HG02973 (cell line): ENCODE results near the gene RND2.

ENCODE experiments used
- ATAC-seq: cut with Tn5 transposase; IDR thresholded peaks from one replicate; pipeline ENCODE4 v1.9.1; 2021; ENCODE audit warnings: moderate library complexity; ENCODE audit not compliant: unreplicated experiment

RND2 gene

GRCh38 chr17:43069368-43069898, 44.4 kb downstream of the RND2 start:
- no peak for ATAC-seq

GRCh38 chr17:43070257-43070656, 45.2 kb downstream of the RND2 start:
- ATAC-seq: no peak

GRCh38 chr17:43070872-43071271, 45.8 kb downstream of the RND2 start:
- ATAC-seq: no peak

- ATAC-seq: no peak
Observed at GRCh38 chr17:43074869-43075268, 49.8 kb downstream of the RND2 start.

- no peak for ATAC-seq
Observed at GRCh38 chr17:43079641-43080302, 54.7 kb downstream of the RND2 start.
